ENCODE measurements around the gene WWP2.
"Not testable (repeated sequence)": the region's sequence is repeated elsewhere in the genome, so short reads cannot be mapped to it uniquely, and the experiment has no call there.

WWP2 gene

DNA sequence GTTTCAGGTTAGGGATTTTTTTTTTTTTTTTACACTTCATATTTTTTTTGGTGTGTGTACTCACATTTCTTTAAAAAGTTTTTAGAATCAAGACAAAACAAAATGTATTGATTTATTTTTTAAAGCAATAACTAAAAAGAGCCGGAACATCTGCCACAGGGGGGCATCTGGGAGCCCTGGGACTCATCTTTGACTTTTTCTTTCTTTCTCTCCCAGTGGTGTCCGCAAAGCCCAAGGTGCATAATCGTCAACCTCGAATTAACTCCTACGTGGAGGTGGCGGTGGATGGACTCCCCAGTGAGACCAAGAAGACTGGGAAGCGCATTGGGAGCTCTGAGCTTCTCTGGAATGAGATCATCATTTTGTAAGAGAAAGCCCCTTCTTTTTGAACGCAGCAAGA, 36.3 kb downstream of the WWP2 start:
- DNase-seq, result no peak

DNA sequence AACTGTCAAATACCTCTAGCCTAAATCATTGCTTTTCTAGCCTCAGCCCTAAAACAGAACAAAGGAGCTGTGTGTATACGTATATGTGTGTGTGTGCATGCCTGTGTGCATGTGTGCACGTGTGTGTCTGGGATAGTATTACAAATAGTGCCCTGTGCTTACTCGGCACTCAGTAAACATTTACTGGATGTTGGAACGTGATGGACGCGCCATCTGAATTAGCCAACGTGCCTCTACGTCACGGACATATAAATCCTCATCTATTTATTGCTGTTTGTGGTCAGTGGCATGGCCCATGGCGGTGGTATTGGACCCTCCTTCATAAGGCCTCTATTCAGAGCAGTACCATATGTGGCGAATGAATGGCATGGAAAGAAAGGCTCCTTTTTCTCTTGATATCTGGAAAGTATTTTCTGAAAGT, 37.5 kb downstream of the WWP2 start:
- no peak for DNase-seq

DNA sequence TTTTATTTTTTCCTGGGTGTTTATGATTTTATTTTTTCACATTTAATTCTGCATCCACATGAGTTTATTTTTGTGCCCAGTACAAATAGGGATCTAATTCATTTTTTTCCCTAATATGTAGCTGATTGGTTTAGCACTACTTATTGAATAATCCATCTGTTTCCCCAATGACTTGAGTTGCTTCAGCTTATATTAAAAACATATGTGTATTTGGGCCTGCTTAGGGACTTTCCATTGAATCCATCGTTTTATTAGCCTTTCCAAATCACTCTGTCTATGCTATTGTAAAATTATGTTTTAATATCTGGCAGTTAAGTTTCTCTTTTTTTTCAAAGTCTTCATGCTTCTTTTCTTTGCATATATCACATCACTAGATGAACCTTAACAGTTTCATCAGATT, 42.2 kb downstream of the WWP2 start:
- no peak for DNase-seq

DNA sequence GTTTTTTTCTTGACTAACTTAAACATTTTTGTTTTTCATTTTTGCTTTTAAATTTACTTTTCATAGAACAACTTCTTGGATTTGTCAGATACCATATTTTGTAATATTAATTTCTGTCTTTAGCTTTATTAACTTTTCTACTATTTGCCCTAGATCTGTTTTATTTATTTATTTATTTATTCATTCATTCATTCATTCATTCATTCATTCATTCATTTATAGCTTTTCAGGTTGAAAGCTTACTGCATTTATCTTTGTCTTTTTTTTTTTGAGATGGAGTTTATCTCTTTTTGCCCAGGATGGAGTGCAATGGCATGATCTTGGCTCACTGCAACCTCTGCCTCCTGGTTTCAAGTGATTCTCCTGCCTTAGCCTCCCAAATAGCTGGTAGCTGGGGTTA, 44.6 kb downstream of the WWP2 start:
- DNase-seq, result not testable (repeated sequence)

DNA sequence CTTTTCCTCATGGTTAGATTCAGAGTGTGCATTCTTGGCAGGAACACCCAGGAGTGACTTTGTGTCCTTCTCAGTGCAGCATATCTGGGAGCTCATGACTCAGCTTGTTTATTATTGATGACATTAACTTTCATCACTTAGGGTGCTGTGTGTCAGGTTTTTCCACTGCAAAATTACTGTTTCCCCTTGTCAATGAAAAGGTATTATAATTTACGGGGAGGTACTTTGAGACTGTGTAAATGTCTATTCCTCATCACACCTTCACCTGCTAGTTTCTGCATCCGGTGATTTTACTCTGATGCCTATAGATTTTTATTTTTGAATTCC, 50.5 kb downstream of the WWP2 start:
- DNase-seq, result no peak

DNA sequence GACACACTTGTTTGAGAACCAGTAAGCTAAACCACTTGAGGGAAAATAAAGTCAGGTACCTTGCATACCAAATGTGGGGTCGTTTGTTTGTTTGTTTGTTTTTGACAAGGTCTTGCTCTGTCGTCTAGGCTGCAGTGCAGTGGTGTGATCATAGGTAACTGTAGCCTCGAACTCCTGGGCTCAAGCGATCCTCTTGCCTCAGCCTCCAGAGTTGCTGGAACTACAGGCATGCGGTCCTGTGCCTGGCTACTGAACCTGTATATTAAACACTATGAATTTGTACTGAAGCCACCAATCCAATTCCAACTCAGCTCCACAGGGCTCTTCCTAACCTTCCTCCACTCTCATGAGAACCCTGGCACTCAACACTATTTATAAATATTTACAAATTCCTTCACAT, 51.9 kb downstream of the WWP2 start:
- DNase-seq, result no peak

- no peak for DNase-seq
Measured at GRCh38 chr16:69814561-69814960, 52.4 kb downstream of the WWP2 start.

DNA sequence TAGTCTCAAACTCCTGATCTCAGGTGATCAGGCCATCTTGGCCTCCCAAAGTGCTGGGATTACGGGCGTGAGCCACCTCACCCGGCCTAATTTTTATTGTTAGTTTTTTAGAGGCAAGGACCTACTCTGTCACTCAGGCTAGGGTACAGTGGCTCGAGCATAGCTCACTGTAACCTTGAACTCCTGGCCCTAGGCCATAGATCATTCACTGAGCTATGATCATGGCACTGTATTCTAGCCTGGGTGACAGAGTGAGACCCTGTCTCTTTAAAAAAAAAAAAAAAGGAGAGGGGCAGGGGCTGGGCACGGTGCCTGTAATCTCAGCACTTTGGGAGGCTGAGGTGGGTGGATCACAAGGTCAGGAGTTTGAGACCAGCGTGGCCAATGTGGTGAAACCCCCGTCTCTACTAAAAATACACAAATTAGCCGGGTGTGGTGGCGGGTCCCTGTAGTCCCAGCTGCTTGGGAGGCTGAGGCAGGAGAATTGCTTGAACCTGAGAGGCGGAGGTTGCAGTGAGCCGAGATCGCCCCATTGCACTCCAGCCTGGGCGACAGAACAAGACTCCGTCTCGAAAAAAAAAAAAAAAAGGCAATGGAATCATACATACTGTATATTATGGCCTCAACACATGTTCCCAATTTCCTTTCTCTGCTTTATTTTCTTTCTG, 53.2 kb downstream of the WWP2 start:
- DNase-seq, result not testable (repeated sequence)

DNA sequence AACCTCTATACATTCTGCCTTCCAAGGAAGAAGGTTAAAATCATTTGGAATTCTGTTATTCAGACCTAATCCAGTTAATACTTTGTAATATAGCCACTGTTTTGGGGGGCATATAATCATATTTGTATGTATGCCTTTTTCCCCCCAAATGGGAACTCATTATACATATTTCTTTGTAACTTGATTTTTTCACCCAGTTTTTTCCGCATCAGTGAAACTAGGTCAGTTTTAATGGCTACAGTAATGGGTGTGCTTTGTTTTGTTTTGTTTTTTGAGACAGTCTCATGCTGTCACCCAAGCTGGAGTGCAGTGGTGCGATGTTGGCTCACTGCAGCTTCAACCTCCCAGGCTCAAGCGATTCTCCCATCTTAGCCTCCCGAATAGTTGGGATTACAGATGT, 54.9 kb downstream of the WWP2 start:
- no peak for DNase-seq

GRCh38 chr16:69818891-69819545, 56.9 kb downstream of the WWP2 start:
- no peak for DNase-seq

- DNase-seq, result no peak
Measured at GRCh38 chr16:69820926-69821541, 58.9 kb downstream of the WWP2 start.

DNA sequence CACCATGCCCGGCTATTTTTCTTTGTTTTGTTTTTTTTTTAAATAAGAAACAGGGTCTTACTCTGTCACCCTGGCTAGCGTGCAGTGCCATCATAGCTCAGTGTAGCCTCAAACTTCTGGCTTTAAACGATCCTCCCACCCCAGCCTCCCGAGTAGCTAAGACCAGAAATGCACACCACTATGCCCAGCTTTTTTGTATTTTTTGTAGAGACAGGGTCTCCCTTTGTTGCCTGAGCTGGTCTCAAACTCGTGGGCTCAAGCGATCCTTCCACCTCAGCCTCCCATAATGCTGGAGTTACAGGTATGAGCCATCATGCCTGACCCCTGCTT, 59.7 kb downstream of the WWP2 start:
- no peak for DNase-seq

DNA sequence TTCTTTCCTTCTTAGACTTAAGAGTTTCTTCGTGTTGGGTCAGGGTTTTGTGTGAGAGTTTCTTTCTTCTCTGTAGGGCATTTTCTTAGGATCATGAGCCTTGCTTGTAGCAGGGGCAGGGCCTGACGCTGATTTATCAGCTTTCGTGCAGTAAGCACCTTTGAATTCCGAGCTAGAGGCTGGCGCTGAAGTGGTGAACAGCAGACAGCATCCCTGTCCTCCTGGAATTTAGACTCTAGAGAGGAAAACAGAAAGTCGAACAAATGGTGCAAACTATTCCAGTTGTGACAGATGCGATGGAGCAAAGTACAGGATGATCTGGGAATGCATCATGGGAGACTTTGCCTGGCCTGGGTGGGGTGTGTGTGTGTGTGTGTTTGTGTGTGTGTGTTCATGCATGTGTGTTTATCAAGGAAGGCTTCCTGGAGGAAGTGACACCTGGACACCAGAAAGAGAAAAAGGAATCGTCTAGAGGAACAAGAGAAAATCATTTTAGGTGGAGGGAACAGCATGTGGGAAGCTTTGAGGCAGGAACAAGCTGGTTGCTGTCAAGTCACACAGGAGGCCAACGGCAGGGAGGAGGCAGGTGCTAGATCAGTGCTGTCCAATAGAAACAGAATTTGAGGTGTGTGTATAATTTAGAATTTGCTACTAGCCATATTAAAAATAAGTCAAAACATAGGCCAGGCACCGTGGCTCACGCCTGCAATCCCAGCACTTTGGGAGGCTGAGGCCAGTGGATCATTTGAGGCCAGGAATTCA, 60.2 kb downstream of the WWP2 start:
- no peak for DNase-seq

DNA sequence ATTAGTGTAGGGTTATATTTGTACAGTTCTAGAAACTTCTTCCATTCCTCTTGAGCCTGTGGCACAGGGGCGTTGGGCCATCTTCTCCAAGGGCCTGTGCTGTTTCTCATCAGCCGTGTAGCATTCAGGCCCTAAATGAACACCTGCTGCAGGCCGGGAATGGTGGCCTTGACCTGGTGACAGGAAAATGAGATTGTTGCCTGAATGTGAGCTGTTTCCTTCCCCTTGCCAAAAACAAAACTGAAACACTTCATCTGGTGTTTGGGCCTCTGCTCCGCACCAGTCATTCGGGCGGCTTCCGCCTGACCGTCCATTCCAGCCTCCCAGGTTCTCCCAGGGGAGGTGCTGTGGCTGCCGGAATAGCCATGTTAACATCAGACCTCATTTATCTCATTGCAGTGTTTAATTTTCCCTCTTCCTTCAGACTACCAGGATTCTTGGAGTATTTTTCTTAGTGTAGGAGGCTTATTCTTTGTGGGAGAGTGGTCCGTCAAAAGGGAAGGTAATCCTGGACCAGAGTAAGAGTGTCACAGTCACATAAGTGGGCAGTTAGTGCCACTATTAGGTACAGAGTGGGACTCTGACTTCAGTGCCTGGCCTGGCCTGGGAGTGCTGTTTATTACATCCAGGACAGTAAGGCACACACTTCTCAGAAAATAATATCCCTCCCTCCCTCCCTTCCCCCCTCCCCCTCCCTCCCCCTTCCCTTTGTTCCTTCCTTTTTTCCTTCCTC, 61.9 kb downstream of the WWP2 start:
- DNase-seq, result no peak

DNA sequence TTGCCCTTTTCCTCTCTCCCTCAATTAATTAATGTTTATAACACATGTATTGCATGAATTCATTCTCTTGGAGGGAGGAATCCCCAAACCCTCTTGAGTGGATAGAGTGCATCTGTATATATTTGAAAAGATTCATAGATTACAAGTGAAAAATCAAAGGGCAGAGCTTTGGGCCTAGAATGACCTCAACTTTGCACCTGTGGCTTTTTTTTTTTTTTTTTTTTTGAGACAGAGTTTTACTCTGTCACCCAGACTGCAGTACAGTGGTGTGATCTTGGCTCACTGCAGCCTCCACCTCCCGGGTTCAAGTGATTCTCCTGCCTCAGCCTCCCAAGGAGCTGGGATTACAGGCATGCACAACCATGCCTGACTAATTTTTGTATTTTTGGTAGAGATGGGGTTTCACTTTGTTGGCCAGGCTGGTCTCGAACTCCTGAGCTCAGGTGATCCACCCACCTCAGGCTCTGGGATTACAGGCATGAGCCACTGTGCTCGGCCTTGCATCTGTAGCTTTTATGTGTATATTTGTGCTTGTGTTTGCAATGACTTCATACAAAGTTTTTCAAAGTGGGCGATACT, 62.5 kb downstream of the WWP2 start:
- not testable (repeated sequence) for DNase-seq

GRCh38 chr16:69827524-69827923, 65.4 kb downstream of the WWP2 start:
- no peak for DNase-seq

GRCh38 chr16:69829338-69829737, 67.2 kb downstream of the WWP2 start:
- no peak for DNase-seq

DNA sequence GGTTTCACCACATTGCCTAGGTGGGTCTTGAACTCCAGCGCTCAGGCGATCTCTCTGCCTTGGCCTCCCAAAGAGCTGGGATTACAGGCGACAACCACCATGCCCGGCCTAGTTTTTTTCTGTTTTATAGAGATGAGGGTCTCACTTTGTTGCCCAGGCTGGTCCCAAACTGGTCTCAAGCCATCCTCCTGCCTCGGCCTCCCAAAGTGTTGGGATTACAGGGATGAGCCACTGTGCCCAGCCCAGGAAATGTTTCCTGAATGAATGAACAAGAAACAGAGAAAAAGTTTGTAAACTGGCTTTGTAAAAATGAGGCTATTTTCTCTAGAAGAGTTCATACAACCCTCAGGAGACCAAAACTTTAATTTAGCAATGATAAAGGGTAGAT, 68.0 kb downstream of the WWP2 start:
- no peak for DNase-seq

GRCh38 chr16:69830534-69831211, 68.5 kb downstream of the WWP2 start:
- no peak for DNase-seq

DNA sequence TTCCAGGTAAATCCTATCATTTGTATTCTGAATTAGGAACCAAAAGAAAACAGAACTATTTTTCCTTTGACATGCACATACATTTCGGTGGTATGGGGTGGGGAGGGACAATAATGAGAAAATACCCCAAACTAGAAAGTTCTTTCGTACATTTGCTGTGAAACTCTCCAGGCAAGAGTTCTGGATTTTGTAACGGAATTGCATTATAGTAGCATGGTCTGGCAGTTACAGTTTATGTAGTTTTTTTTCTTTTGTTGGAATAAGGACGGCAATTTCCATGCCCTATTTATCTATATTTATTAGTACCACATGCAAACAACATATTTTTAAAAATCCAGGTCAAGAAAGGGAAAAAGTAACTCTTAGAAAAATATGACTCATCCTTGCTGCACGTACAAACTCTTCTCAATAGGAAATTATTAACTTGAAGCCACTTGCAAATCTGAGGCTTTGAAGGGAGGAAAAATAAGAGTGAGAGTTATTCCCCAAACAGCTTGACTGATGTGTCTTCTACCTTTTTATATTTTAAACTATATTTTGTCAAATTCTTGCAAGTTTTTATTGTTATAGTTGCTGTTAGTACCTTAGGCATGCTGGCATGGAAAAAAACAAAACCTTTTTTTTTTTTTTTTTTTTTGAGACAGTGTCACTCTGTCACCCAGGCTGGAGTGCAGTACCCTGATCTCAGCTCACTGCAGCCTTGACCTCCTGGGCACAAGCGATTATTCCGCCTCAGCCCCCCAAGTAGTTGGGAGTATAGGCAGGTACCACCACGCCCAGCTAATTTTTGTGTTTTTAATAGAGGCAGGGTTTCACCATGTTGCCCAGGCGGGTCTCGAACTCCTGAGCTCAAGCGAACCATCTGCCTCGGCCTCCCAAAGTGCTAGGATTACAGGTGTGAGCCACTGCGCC, 69.3 kb downstream of the WWP2 start:
- no peak for DNase-seq
